HUES48 (cell line): Measurements from ENCODE around the gene AGAP1.

Source experiments
- H3K27ac ChIP-seq: one replicate; pipeline ENCODE4 v1.7.0; 2013; ENCODE audit warnings: low read depth, low read length, inconsistent platforms
- H3K27me3 ChIP-seq: 2 replicates; pipeline ENCODE4 v1.6.1; 2013; ENCODE audit warnings: mild to moderate bottlenecking, low read length; ENCODE audit not compliant: control insufficient read depth, insufficient read depth
- H3K36me3 ChIP-seq: 2 replicates; pipeline ENCODE4 v1.6.1; 2013; ENCODE audit warnings: low read length; ENCODE audit not compliant: control insufficient read depth, insufficient read depth
- H3K4me1 ChIP-seq: 2 replicates; pipeline ENCODE4 v1.6.1; 2013; ENCODE audit warnings: mild to moderate bottlenecking, low read length; ENCODE audit not compliant: control insufficient read depth, insufficient read depth
- H3K4me3 ChIP-seq: 2 replicates; pipeline ENCODE4 v1.5.1; 2013; ENCODE audit warnings: mild to moderate bottlenecking, low read depth, low read length
- H3K9ac ChIP-seq: 2 replicates; pipeline ENCODE4 v1.6.1; 2013; ENCODE audit warnings: mild to moderate bottlenecking, low read depth, low read length, moderate library complexity
- H3K9me3 ChIP-seq: 2 replicates; pipeline ENCODE4 v1.6.1; 2013; ENCODE audit warnings: low read length; ENCODE audit not compliant: control insufficient read depth, insufficient read depth

The AGAP1 gene

GRCh38 chr2:235970204-235971040, 476.6 kb downstream of the AGAP1 start:
- H3K9me3 ChIP-seq, result no peaks in the 10 kb centered on the region
- no peak overlapping the region for H3K9ac ChIP-seq
- H3K27ac ChIP-seq, result no peak overlapping the region
- H3K4me3 ChIP-seq, result no peak overlapping the region
- H3K4me1 ChIP-seq, result no peaks in the 10 kb centered on the region
- H3K36me3 ChIP-seq, result peaks cover 14% of the 10 kb centered on the region
- H3K27me3 ChIP-seq, result no peaks in the 10 kb centered on the region

GRCh38 chr2:235976516-235976915, 482.7 kb downstream of the AGAP1 start:
- no peaks in the 10 kb centered on the region for H3K27me3 ChIP-seq
- no peaks in the 10 kb centered on the region for H3K9me3 ChIP-seq
- no peak overlapping the region for H3K27ac ChIP-seq
- no peak overlapping the region for H3K4me3 ChIP-seq
- no peaks in the 10 kb centered on the region for H3K4me1 ChIP-seq
- peaks cover 3% of the 10 kb centered on the region; the same call in 1 of the 2 replicates for H3K36me3 ChIP-seq
- H3K9ac ChIP-seq, result no peak overlapping the region

- no peak overlapping the region for H3K4me3 ChIP-seq
- no peaks in the 10 kb centered on the region for H3K4me1 ChIP-seq
- no peaks in the 10 kb centered on the region for H3K27me3 ChIP-seq
- H3K27ac ChIP-seq, result no peak overlapping the region
- no peak overlapping the region for H3K9ac ChIP-seq
- peaks cover 3% of the 10 kb centered on the region; the same call in 1 of the 2 replicates for H3K36me3 ChIP-seq
- no peaks in the 10 kb centered on the region for H3K9me3 ChIP-seq
These were observed 483.1 kb downstream of the AGAP1 start for GRCh38 chr2:235976956-235977355.

- Histone ChIP-seq H3K27ac (no peak overlapping the region), H3K4me1 (no peaks in the 10 kb centered on the region), H3K9me3 (no peaks in the 10 kb centered on the region), H3K9ac (no peak overlapping the region), H3K4me3 (no peak overlapping the region), H3K36me3 (peaks cover 3% of the 10 kb centered on the region; the same call in 1 of the 2 replicates), H3K27me3 (no peaks in the 10 kb centered on the region)
These were observed 483.6 kb downstream of the AGAP1 start for GRCh38 chr2:235977445-235977844.

GRCh38 chr2:235978022-235978421, 484.2 kb downstream of the AGAP1 start:
- no peaks in the 10 kb centered on the region for H3K9me3 ChIP-seq
- no peaks in the 10 kb centered on the region for H3K27me3 ChIP-seq
- H3K27ac ChIP-seq, result no peak overlapping the region
- no peak overlapping the region for H3K9ac ChIP-seq
- H3K4me3 ChIP-seq, result no peak overlapping the region
- H3K36me3 ChIP-seq, result peaks cover 3% of the 10 kb centered on the region; the same call in 1 of the 2 replicates
- H3K4me1 ChIP-seq, result no peaks in the 10 kb centered on the region

GRCh38 chr2:235979037-235979436, 485.2 kb downstream of the AGAP1 start:
- H3K4me3 ChIP-seq, result no peak overlapping the region
- no peaks in the 10 kb centered on the region for H3K4me1 ChIP-seq
- no peak overlapping the region for H3K9ac ChIP-seq
- H3K36me3 ChIP-seq, result peaks cover 3% of the 10 kb centered on the region; the same call in 1 of the 2 replicates
- no peak overlapping the region for H3K27ac ChIP-seq
- H3K9me3 ChIP-seq, result no peaks in the 10 kb centered on the region
- no peaks in the 10 kb centered on the region for H3K27me3 ChIP-seq

- H3K4me3 ChIP-seq, result no peak overlapping the region
- H3K9ac ChIP-seq, result no peak overlapping the region
- H3K9me3 ChIP-seq, result no peaks in the 10 kb centered on the region
- no peak overlapping the region for H3K27ac ChIP-seq
- H3K4me1 ChIP-seq, result no peaks in the 10 kb centered on the region
- H3K36me3 ChIP-seq, result peaks cover 3% of the 10 kb centered on the region; the same call in 1 of the 2 replicates
- no peaks in the 10 kb centered on the region for H3K27me3 ChIP-seq
These were observed 486.1 kb downstream of the AGAP1 start for GRCh38 chr2:235979753-235980435.

- H3K9ac ChIP-seq, result no peak overlapping the region
- H3K27ac ChIP-seq, result no peak overlapping the region
- 0 out of 2 replicates have a peak, but pooled peaks cover under 1% of the 10 kb centered on the region for H3K36me3 ChIP-seq
- H3K27me3 ChIP-seq, result no peaks in the 10 kb centered on the region
- no peak overlapping the region for H3K4me3 ChIP-seq
- no peaks in the 10 kb centered on the region for H3K9me3 ChIP-seq
- H3K4me1 ChIP-seq, result no peaks in the 10 kb centered on the region
These were observed 487.8 kb downstream of the AGAP1 start for GRCh38 chr2:235981631-235982030.

GRCh38 chr2:235983016-235983415, 489.2 kb downstream of the AGAP1 start:
- Histone ChIP-seq H3K36me3 (no peaks in the 10 kb centered on the region), H3K9ac (no peak overlapping the region), H3K27me3 (no peaks in the 10 kb centered on the region)

GRCh38 chr2:235984552-235984951, 490.7 kb downstream of the AGAP1 start:
- Histone ChIP-seq H3K9me3 (no peaks in the 10 kb centered on the region), H3K4me3 (no peak overlapping the region), H3K9ac (no peak overlapping the region), H3K27ac (no peak overlapping the region), H3K4me1 (peaks cover 8% of the 10 kb centered on the region), H3K27me3 (no peaks in the 10 kb centered on the region), H3K36me3 (no peaks in the 10 kb centered on the region)

More at GRCh38 chr2:235983016-235983415, 489.2 kb downstream of the AGAP1 start:
- Histone ChIP-seq H3K27ac (no peak overlapping the region), H3K9me3 (no peaks in the 10 kb centered on the region), H3K4me3 (no peak overlapping the region), H3K4me1 (no peaks in the 10 kb centered on the region)

- no peaks in the 10 kb centered on the region for H3K27me3 ChIP-seq
- no peak overlapping the region for H3K9ac ChIP-seq
- no peak overlapping the region for H3K4me3 ChIP-seq
- peaks cover 8% of the 10 kb centered on the region for H3K4me1 ChIP-seq
- no peak overlapping the region for H3K27ac ChIP-seq
- no peaks in the 10 kb centered on the region for H3K9me3 ChIP-seq
- H3K36me3 ChIP-seq, result no peaks in the 10 kb centered on the region
These were observed 492.5 kb downstream of the AGAP1 start for GRCh38 chr2:235986361-235986760.
